Bronchus fibroblast of lung (primary cell): ENCODE results near the gene HS2ST1. TPM values are rescaled to one million over a fixed set of nuclear protein-coding genes. Genes with fewer than 3 reads are reported as not detected.

Source experiments
- total RNA-seq: library from RNA; depleted of rRNA; stranded (reverse); fragments of >200 nt; gene quantifications from 2 replicates; pipeline ENCODE4 v1.2.3, GENCODE V29; 2015

Gene HS2ST1
- 7.0 and 7.9 TPM in 2 replicates for total RNA-seq

DNA sequence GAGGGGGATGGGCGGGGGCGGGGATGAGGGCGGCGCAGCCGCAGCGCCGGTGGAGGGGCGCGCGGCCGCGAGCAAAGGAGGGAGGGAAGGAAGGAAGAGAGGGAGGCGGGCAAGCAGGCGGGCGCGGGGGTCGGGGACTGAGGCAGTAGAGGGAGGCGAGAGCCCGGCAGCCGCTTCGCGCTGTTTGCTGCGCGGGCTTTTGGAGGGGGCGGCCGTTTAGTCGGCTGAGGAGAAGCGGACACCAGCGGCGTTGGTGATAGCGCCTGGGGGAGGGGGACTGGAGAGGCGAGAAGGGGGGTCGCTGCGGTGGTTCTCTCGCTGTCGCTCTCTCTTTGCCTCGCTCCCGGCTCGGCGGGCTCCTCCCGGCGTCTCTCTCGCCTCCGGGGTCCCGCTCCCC is at the start of gene HS2ST1:
Gene HS2ST1 (plus strand): TSS at position 35 of the 397 bp plus-strand sequence.

DNA sequence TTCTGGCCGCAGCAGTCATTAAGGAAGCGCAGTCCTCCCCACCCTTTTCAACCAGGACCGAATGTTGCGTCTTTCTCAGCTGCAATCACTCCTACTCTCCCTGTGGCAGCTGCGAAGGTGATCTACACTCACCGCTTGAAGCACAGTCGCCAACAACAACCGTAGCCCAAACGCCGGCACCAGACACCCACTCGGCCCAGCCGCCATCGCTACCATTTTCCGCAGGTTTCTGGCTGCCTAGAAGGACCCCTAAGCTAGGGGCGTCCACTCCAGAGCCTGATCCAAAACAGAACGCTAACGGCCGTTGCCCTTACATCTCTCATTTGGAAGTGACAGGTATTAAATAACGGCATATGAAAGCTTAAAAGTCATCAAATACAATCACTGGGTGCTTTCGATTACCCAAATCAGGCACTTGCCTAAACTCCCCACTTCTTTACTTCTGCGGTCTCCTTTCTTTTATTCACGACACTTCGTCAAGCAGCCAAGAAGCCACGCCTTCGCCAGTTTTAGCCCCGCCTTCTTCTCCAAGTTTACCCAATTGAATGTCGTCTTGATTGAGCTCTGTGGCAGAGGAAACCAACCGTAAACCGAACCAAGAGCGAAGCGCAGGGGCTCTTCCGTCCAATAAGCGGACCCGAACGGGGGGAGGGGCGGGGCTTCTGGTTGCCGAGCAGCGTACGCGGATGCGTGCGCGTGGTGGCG is 387 bp upstream of the HS2ST1 start, which contains the start of gene SELENOF:
Gene SELENOF (minus strand): TSS at position 231 of the 705 bp plus-strand sequence. CDS start 15 bp downstream, at position 216.

Other genes starting within 250 kb of the HS2ST1 start
- gene SH3GLB1, start 210.1 kb upstream of the HS2ST1 start, total RNA-seq, result 28.2 and 28.9 TPM in 2 replicates
- gene SELENOF, start 509 bp upstream of the HS2ST1 start, total RNA-seq, result 97.8 and 121 TPM in 2 replicates